ENCODE results near the gene HS2ST1. TPM values are rescaled to one million over a fixed set of nuclear protein-coding genes. Genes with fewer than 3 reads are reported as not detected.

HS2ST1 gene
- polyA plus RNA-seq, 4 donors = 4.1 to 37.8 (median 7.5) TPM

DNA sequence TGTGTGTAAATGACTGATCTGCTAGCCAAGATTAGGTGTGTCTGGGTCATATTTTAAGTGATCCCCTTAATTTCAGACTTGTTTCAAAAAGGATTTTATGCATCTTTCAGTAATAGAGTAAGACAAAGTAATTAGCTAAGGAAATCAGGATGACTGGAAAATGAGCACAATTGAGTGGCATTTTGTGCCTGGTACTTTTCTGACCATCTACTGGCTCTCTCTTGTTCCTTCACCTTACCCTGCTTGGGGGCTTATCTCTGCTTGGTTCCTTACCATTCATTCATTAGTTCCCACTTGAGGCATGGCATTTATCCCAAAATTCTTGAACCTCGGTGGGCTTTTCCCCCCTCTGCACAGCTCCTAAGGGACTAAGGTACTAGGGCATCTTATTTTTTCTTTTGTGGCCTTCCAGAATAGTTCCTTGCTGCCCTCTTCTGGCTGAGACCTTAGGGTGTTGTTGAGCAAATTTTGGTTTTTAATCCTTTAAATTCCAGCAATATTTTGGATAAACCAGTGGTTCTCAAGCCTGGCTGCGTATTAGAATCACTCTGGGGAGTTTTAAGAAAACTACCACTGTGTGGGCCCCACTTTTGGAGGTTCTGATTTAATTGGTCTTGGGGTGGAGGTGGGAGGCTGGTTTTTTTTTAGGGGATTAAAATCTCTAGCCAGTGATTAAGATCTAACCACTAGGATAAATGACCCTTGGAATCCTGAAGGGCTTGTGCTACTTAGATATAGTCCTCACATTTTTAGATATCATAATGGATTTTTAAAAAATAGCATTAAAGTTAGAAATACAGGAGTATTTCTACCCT, 50.8 kb downstream of the HS2ST1 start:
- DNase-seq = peak; percentile 29 to 31

GRCh38 chr1:86965827-86966182, 51.4 kb downstream of the HS2ST1 start:
- Histone ChIP-seq H3K4me1 (ENCODE audit: control insufficient read depth in 3 of 3, insufficient read depth in 2 of 3, low read depth in 1 of 3, low read length in 2 of 3) (no peaks in the 10 kb centered on the region), H3K27ac (ENCODE audit: low read depth in 1 of 3, low read length in 2 of 3) (no peak overlapping the region), H3K9me3 (ENCODE audit: control insufficient read depth in 2 of 2, insufficient read depth in 1 of 2, low read depth in 1 of 2, low read length in 1 of 2) (no peaks in the 10 kb centered on the region), H3K4me3 (ENCODE audit: low read depth in 1 of 3, low read length in 3 of 3) (no peak overlapping the region), H3K36me3 (ENCODE audit: control insufficient read depth in 3 of 3, insufficient read depth in 2 of 3, low read depth in 1 of 3, low read length in 3 of 3) (no peaks in the 10 kb centered on the region), H3K27me3 (ENCODE audit: control insufficient read depth in 3 of 3, insufficient read depth in 3 of 3, low read length in 3 of 3) (no peaks in the 10 kb centered on the region)
- FAIRE-seq (no peak), DNase-seq (no peak)
- 75 to 93% (median 92%) methylated on average over 1 of the region's 1 CpG for whole genome bisulfite sequencing, 3 donors

More for the DNA sequence above, 50.8 kb downstream of the HS2ST1 start:
- 35 to 46% (median 43%) methylated on average over 2 of the region's 2 CpGs for WGBS, 3 donors
- Histone ChIP-seq H3K27ac (ENCODE audit: low read depth in 1 of 3, low read length in 2 of 3) (no peak overlapping the region), H3K4me1 (ENCODE audit: control insufficient read depth in 3 of 3, insufficient read depth in 2 of 3, low read depth in 1 of 3, low read length in 2 of 3) (no peaks in the 10 kb centered on the region), H3K27me3 (ENCODE audit: control insufficient read depth in 3 of 3, insufficient read depth in 3 of 3, low read length in 3 of 3) (no peaks in the 10 kb centered on the region), H3K36me3 (ENCODE audit: control insufficient read depth in 3 of 3, insufficient read depth in 2 of 3, low read depth in 1 of 3, low read length in 3 of 3) (no peaks in the 10 kb centered on the region), H3K9me3 (ENCODE audit: control insufficient read depth in 2 of 2, insufficient read depth in 1 of 2, low read depth in 1 of 2, low read length in 1 of 2) (no peaks in the 10 kb centered on the region), H3K4me3 (ENCODE audit: low read depth in 1 of 3, low read length in 3 of 3) (no peak overlapping the region)
- no peak for FAIRE-seq

DNA sequence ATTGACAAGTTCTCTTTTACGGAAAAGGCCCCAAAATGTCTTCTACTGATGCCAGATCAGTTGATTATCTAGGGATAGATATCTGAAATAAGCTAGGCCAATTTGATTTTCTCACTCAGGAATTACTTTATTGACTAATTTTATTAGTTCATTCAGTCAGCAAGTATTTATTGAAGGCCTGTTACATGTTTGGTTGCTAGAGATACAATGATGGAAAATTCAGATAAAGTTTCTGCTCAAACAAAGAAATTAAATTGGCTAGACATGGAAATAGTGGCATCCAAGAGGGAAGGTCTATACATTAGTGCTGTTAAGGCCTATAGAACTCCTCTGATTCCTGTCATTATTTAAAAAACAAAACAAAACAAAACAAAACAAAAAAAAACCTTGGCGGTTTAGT, 56.5 kb downstream of the HS2ST1 start:
- H3K27me3 ChIP-seq (ENCODE audit: control insufficient read depth in 3 of 3, insufficient read depth in 3 of 3, low read length in 3 of 3) = no peaks in the 10 kb centered on the region
- WGBS, 3 donors = 50 to 72% (median 55%) methylated on average over 2 of the region's 2 CpGs
- H3K4me1 ChIP-seq (ENCODE audit: control insufficient read depth in 3 of 3, insufficient read depth in 2 of 3, low read depth in 1 of 3, low read length in 2 of 3) = peaks cover 0 to 3% (median 0%) of the 10 kb centered on the region in 3 donors
- no peaks in the 10 kb centered on the region for H3K9me3 ChIP-seq (ENCODE audit: control insufficient read depth in 2 of 2, insufficient read depth in 1 of 2, low read depth in 1 of 2, low read length in 1 of 2)
- H3K27ac ChIP-seq (ENCODE audit: low read depth in 1 of 3, low read length in 2 of 3) = no peak overlapping the region
- no peak overlapping the region for H3K4me3 ChIP-seq (ENCODE audit: low read depth in 1 of 3, low read length in 3 of 3)
- FAIRE-seq (no peak), DNase-seq (no peak)
- H3K36me3 ChIP-seq (ENCODE audit: control insufficient read depth in 3 of 3, insufficient read depth in 2 of 3, low read depth in 1 of 3, low read length in 3 of 3) = no peaks in the 10 kb centered on the region

DNA sequence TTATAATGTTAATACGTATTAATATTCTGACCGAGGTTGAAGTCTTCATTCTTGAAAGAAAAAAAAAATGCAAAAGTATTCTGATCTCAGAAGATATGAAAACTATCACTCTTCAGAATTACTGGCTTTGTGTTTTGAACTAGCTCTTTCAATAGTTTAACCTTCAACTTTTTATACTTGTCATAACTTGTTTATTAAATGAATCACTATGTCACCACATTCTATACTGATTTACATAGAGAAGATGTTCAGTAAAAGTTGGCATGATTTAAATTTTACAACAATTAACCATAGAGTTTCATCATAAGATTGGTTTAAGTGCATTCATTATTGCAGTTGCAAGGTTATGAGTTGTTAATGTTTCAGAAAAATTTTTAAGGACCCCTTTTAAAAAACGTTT, 57.3 kb downstream of the HS2ST1 start:
- DNase-seq (no peak), FAIRE-seq (no peak)
- H3K27me3 ChIP-seq (ENCODE audit: control insufficient read depth in 3 of 3, insufficient read depth in 3 of 3, low read length in 3 of 3) = no peaks in the 10 kb centered on the region
- H3K4me3 ChIP-seq (ENCODE audit: low read depth in 1 of 3, low read length in 3 of 3) = no peak overlapping the region
- no peaks in the 10 kb centered on the region for H3K9me3 ChIP-seq (ENCODE audit: control insufficient read depth in 2 of 2, insufficient read depth in 1 of 2, low read depth in 1 of 2, low read length in 1 of 2)
- 53 to 61% (median 53%) methylated on average over 3 of the region's 3 CpGs for WGBS, 3 donors
- no peaks in the 10 kb centered on the region for H3K36me3 ChIP-seq (ENCODE audit: control insufficient read depth in 3 of 3, insufficient read depth in 2 of 3, low read depth in 1 of 3, low read length in 3 of 3)
- H3K27ac ChIP-seq (ENCODE audit: low read depth in 1 of 3, low read length in 2 of 3) = no peak overlapping the region
- peaks cover 0 to 3% (median 0%) of the 10 kb centered on the region in 3 donors for H3K4me1 ChIP-seq (ENCODE audit: control insufficient read depth in 3 of 3, insufficient read depth in 2 of 3, low read depth in 1 of 3, low read length in 2 of 3)

DNA sequence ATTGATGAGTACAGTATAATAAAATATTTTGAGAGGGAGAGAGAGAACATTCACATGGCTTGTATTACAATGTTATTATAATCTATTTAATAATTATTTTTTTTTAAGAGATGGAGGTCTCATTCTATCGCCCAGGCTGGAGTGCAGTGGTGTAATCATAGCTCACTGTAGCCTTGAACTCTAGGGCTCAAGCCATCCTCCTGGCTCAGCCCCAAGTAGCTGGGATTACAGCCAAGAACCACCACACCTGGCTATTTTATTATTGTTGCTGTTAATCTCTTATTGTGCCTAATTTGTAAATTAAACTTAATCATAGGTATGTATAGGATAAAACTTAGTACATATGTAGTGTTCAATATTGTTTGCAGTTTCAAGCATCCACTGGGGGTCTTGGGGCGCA, 57.8 kb downstream of the HS2ST1 start:
- no peak overlapping the region for H3K27ac ChIP-seq (ENCODE audit: low read depth in 1 of 3, low read length in 2 of 3)
- H3K9me3 ChIP-seq (ENCODE audit: control insufficient read depth in 2 of 2, insufficient read depth in 1 of 2, low read depth in 1 of 2, low read length in 1 of 2) = no peaks in the 10 kb centered on the region
- peaks cover 0 to 3% (median 0%) of the 10 kb centered on the region in 3 donors for H3K4me1 ChIP-seq (ENCODE audit: control insufficient read depth in 3 of 3, insufficient read depth in 2 of 3, low read depth in 1 of 3, low read length in 2 of 3)
- no peak overlapping the region for H3K4me3 ChIP-seq (ENCODE audit: low read depth in 1 of 3, low read length in 3 of 3)
- no peaks in the 10 kb centered on the region for H3K36me3 ChIP-seq (ENCODE audit: control insufficient read depth in 3 of 3, insufficient read depth in 2 of 3, low read depth in 1 of 3, low read length in 3 of 3)
- FAIRE-seq = no peak
- no peaks in the 10 kb centered on the region for H3K27me3 ChIP-seq (ENCODE audit: control insufficient read depth in 3 of 3, insufficient read depth in 3 of 3, low read length in 3 of 3)
- 21 to 68% (median 60%) methylated on average over 2 of the region's 2 CpGs for WGBS, 3 donors
- peak in 1 of 2 donors; percentile 57 for DNase-seq

DNA sequence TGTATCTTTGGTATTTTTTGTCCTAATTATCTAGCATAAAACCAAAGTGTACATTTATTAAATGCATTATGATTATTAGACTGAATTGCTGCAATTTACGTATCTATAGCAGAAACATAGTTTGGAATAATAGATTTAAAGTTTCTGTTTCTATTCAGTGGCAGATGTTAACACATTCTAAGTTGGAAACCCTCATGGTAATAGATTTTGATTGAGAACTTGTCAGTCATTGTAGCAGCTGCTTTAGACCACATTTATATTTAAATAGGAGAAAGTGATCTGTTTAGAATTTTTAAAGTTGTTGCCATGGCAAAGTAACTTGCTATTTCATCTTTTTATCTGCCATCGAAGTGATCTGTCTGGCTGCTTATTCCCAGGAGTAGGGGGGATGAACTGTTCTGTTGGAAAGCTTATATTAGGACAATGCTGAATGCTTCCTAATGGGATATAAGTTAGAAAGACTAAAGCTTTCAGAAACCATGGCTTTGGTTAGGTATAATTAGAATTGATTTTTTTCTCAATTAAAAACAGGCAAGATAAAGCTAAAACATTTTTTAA, 61.6 kb downstream of the HS2ST1 start:
- no peak for FAIRE-seq
- H3K4me1 ChIP-seq (ENCODE audit: control insufficient read depth in 3 of 3, insufficient read depth in 2 of 3, low read depth in 1 of 3, low read length in 2 of 3) = peaks cover 0 to 3% (median 0%) of the 10 kb centered on the region in 3 donors
- no peaks in the 10 kb centered on the region for H3K36me3 ChIP-seq (ENCODE audit: control insufficient read depth in 3 of 3, insufficient read depth in 2 of 3, low read depth in 1 of 3, low read length in 3 of 3)
- H3K27ac ChIP-seq (ENCODE audit: low read depth in 1 of 3, low read length in 2 of 3) = no peak overlapping the region
- no peaks in the 10 kb centered on the region for H3K27me3 ChIP-seq (ENCODE audit: control insufficient read depth in 3 of 3, insufficient read depth in 3 of 3, low read length in 3 of 3)
- DNase-seq = no peak
- 54 to 82% (median 79%) methylated on average over 2 of the region's 2 CpGs for WGBS, 3 donors
- no peak overlapping the region for H3K4me3 ChIP-seq (ENCODE audit: low read depth in 1 of 3, low read length in 3 of 3)
- no peaks in the 10 kb centered on the region for H3K9me3 ChIP-seq (ENCODE audit: control insufficient read depth in 2 of 2, insufficient read depth in 1 of 2, low read depth in 1 of 2, low read length in 1 of 2)

DNA sequence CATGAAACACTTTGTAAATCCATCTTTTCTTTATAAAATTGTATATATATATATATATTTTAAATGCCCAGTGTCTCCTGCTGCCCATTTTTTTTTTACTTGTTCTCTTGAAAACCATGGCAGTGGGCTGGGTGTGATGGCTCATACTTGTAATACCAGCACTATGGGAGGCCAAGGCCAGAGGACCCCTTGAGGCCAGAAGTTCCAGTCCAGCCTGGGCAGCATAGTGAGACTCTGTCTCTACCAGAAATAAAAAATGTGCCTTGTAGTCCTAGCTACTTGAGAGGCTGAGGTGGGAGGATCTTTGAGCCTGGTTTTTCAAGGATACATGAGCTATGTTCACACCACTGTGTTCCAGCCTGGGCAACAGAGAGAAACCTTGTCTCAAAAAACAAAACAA, 62.2 kb downstream of the HS2ST1 start:
- Histone ChIP-seq H3K36me3 (ENCODE audit: control insufficient read depth in 3 of 3, insufficient read depth in 2 of 3, low read depth in 1 of 3, low read length in 3 of 3) (peaks cover 0 to 3% (median 0%) of the 10 kb centered on the region in 3 donors), H3K27ac (ENCODE audit: low read depth in 1 of 3, low read length in 2 of 3) (no peak overlapping the region), H3K4me3 (ENCODE audit: low read depth in 1 of 3, low read length in 3 of 3) (no peak overlapping the region), H3K9me3 (ENCODE audit: control insufficient read depth in 2 of 2, insufficient read depth in 1 of 2, low read depth in 1 of 2, low read length in 1 of 2) (no peaks in the 10 kb centered on the region), H3K4me1 (ENCODE audit: control insufficient read depth in 3 of 3, insufficient read depth in 2 of 3, low read depth in 1 of 3, low read length in 2 of 3) (peaks cover 0 to 5% (median 3%) of the 10 kb centered on the region in 3 donors), H3K27me3 (ENCODE audit: control insufficient read depth in 3 of 3, insufficient read depth in 3 of 3, low read length in 3 of 3) (no peaks in the 10 kb centered on the region)
- FAIRE-seq (no peak), DNase-seq (no peak)

GRCh38 chr1:86981482-86982213, 67.2 kb downstream of the HS2ST1 start:
- Histone ChIP-seq H3K4me1 (ENCODE audit: control insufficient read depth in 3 of 3, insufficient read depth in 2 of 3, low read depth in 1 of 3, low read length in 2 of 3) (peaks cover 0 to 10% (median 0%) of the 10 kb centered on the region in 3 donors), H3K27ac (ENCODE audit: low read depth in 1 of 3, low read length in 2 of 3) (no peak overlapping the region), H3K27me3 (ENCODE audit: control insufficient read depth in 3 of 3, insufficient read depth in 3 of 3, low read length in 3 of 3) (no peaks in the 10 kb centered on the region), H3K9me3 (ENCODE audit: control insufficient read depth in 2 of 2, insufficient read depth in 1 of 2, low read depth in 1 of 2, low read length in 1 of 2) (no peaks in the 10 kb centered on the region), H3K4me3 (ENCODE audit: low read depth in 1 of 3, low read length in 3 of 3) (no peak overlapping the region), H3K36me3 (ENCODE audit: control insufficient read depth in 3 of 3, insufficient read depth in 2 of 3, low read depth in 1 of 3, low read length in 3 of 3) (peaks cover 0 to 6% (median 0%) of the 10 kb centered on the region in 3 donors)
- WGBS, 3 donors = 76 to 87% (median 80%) methylated on average over 7 of the region's 7 CpGs
- FAIRE-seq (no peak), DNase-seq (no peak)
